Stimulated activated CD4-positive, alpha-beta T cell treated with anti-CD3 and anti-CD28 coated beads, Interleukin-2, amount 100 ng/mL, for 4 hours (primary cell): ENCODE data around the gene WLS.

Experiments
- DNase-seq: peaks from one replicate; pipeline ENCODE4 v3.0.0-alpha.2; 2020; ENCODE audit warnings: low read depth

The WLS gene

DNA sequence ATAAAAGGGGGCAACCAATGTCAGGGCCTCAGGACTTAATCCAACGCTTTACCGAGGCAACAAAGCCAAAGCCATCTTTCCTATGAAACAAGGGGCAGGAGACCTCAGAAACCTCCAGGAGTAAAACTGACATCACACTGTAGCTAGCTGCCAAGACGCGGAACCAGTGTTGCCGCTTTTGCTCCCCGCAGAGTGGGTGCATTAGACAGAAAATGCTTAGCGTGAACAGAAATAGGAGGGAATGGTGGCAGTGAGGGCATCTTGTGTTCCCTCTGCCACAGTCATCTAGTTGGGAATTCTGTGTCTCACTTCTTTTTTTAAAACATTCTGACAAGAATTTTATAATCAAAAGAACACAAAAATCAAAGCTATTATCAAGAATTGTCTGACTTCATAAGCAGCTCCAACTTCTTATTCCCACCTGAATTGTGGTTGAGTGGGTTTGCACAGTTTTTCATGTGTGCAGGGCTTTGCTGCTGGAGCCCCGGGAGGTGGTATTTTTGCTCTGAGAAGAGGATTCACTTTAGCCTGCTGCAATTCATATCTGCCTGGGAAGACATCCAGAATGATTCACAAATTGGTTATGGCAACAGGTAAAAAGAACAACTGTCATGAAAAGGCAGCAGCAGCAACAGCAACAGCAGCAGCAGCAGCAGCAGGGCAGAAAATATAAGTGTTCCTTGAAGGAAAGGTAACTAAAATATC lies 99.7 kb downstream of the WLS start:
- DNase-seq, result no peak

DNA sequence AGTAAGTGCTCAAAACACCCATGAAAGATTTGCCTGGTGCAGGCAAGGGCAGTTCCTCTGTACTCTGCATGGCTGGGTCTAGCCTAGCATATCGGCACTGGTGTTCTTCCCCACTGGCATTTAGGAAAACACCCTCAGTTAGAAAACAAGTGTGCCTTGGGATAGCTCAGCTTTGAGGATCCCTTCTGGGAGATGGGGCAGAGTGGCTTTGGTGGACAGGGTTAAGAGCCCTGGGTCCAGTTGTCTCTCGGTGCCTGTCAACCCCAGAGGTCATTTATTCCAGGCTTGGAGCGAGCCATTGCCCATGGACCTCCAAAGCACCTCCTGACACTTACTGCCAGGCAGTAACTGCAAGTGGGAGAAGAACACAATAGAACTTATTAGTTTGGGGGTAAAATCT lies 101.1 kb downstream of the WLS start:
- DNase-seq, result no peak

DNA sequence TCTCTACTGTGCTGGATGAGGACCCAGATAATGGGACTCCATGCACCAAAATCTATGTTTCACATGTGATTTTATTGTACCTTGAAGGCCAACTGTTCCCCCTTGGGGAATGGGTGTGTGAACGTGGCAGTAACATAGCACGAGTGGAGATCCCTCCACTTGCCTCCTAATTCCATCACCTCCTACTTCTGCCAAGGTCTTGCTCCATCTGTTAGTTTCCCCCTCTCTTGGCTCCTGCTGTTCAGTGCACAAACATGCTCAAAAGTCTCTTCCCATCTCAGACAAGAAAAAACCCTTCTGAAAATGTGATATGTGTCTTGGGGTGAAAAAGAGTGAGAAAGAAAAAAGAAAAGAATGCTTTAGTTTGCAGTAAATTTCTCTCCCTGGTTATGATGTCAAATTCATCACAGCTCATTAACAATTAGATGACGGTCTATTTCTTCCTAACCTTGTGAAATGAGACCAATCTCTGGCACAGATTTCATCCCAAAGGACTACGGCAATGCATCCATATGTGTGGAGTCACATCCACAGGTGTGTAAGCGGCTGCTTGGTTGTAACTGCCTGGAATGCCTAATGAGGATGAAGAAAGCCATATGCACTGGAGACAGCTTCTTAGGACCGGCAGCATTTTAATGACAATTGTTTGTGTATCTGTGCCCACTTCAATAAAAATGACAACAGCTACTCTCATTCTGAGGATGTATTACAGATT lies 102.6 kb downstream of the WLS start:
- no peak for DNase-seq

DNA sequence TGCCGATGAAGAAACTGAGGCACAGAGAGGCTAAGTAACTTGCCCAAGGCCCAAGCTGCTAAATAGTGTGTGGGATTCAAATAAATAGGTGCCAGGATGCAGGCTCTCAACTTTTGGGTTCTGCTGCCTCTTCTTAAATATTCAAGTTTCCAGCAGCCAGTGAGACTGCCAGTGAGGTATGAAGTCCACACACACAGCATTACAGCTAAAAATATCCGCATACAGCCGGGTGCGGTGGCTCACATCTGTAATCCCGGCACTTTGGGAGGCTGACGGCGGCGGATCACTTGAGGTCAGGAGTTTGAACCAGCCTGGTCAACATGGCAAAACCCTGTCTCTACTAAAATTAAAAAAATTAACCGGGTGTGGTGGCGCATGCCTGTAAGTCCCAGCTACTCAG lies 103.5 kb downstream of the WLS start:
- DNase-seq, result no peak

DNA sequence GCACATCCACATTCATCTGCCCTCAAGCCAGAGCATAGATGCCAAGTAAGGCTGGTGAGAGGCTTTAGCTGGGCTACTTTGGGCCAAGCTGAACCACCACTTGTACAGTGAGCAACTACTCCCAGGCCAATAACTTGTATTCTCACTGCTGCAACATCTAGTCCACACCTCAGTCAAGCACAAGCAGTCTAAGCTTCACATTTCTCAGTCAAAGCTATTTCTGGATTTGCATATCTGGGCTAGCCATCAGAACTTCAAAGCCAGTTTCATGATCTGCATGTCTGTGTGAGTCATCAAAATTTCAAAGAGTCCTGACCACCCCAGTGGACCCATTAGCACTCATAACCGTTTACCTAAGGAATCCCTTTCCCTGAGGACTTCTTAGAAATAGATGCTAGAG lies 104.2 kb downstream of the WLS start:
- DNase-seq, result no peak

DNA sequence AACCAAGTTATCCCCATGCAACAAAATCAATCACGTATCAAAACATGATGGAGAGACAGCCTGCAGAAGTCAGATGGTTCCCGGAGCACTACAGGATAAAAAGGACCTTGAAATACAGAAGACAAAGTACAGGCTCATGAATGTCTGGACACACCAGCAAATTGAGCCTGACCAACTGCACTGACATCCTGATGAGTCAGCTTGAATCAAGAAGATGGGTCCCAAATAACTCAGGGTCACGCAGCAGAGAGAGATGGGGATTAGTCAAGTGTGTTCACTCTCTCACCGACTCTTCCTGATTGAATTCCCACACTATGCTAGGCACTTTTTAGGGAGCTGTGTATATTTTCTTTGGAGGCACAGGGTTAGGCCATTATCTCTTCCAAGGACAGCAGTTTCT lies 110.8 kb downstream of the WLS start:
- DNase-seq, result no peak

DNA sequence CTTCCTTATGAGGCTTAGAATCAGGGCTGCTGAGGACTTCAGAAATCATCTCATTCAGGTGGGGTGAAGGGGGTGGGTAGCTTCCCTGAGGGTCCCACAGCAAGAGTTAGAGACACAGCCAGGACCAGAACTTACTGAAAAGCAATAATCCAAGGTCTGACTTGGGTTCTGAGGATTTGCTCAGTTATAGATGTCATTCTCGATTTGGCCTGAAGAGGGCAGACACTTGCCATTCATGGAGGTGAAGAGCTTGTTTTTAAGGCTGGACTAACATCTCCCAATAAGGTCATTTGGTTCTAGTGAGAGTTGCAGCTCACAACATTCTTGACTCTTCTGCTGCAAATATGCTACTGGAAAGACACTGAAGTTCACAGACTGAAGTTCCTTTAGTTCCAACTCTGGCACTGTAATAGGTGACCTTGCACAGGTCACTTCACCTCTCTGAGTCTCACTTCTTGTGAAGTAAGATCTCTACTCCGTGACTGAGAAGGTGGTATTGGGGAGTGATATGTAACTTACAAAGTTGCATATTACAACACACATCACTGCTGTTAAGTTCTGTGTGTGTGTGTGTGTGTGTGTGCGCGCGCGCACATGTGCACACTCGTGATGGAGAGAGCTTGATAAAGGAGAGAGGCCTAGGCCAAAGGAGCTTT lies 112.1 kb downstream of the WLS start:
- DNase-seq, result no peak

DNA sequence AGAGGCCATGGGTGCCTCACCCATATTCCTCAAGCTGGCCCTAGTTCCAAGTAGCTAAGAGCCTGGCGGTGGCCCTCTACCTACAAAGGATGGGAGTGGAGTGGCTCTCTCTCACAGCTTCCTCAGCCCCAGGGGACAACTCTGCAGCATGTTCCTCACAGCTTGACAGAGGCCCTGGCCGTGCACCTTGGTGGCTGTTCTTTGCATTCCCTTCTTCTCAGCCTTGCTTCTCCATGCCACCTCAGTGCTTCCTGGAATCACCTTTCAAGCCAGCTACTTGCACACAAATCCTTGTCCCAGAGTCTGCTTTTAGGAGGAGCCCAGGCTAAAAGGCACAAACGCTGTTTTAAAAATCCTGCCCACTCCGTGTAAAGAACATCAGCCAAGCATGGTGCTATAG lies 112.9 kb downstream of the WLS start:
- DNase-seq, result no peak

DNA sequence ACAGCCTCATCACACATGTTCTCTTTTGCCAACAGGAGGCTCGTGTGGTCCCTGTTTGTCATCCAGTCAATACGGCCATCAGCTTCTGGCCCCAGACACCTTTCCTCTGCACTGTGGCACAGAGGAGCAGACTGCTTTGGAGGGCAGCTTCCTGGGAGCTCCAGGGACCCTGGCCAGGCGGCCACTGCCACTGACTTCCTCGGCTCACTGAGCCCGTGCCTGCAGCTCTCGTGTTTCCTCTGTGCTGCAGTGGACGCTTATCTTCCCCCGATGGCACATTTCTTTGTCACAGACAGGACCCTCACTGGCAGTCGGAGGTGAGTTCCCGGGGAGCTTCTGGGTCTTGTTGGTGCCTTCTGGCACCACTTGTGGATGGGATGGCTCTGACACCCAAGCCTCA lies 114.9 kb downstream of the WLS start:
- DNase-seq, result no peak

DNA sequence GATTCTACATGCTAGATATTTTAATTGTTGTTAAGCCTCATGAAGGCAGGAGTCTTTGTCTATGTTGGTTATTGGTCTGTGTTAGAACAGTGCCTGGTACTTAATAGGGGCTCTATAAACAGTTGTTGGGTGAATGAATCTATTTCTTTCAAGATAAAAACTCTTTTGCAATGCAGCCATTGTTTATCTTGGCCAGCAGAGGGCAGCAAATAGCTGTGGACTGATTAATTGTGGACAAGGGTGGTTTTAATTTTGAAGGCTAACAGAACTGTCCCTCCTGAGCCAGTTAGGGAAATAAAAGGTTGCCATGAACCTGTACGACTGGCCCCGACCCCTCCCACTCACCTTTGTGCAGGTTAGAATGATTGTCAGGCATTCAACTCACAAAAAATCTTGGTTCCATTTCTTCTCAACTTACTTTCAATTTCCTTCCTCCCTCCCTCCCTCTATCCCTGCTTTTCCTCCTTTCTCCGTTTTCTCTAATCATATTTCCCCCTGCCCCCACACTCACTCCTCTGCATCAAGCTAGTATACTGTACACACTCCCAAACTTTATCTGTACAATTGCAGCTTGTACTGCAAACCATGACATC lies 115.6 kb downstream of the WLS start:
- DNase-seq, result peak; percentile 16

DNA sequence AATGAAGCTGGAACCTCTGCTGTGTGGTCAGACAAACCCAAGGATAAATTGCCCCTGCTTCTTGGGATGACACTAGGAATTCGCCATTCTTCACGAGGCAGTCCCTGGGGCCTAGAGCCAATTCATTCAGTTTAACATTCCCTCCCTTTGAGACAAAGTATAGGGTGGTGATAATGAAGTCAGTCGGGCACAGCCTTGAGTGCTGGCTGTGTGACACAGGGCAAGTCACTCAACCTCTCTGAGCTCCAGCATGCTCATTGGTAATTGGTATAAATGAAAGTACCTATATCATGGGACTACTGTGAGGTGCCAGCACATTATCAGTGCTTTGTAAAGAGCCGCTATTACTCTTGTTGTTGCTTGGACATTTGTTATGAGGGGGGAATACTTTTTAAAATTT lies 117.0 kb downstream of the WLS start:
- DNase-seq, result no peak

DNA sequence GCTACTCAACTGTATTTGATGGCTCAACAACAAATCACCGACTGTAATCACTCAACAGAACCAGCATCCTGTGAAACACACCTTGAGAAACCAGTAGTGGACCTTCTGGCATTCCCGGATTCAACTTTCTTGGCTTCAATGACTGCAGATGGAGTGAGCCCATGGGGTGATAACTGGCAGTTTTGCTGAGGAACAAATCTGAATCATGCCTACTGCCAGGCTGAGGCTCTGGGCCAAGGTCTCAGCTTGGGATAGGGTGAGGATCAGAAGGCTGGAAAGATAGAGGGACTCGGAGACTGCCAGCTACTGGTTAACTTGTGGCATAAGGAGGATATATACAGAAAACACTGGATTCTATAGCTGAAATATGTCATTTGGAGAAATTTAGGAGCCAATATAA lies 118.4 kb downstream of the WLS start:
- no peak for DNase-seq

DNA sequence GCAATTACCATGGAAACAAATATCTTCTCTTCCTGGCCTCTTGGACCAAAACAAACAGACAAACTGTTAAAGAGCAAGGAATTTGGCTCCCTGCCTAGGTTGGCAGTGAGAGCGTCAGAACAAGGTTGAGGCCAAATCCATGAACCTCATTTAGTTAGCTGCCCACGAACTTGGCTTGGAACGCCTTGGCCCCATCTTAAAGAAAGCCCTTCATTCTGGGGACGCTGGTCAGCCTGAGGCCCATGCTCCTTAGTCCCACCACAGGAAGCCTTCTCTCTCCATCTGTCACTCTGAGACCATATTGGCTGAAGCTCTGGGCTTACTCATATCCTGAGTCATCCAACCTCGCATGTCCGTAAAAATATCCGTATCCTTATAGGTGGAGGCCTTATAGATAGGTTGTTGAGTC lies 119.5 kb downstream of the WLS start:
- DNase-seq, result no peak

DNA sequence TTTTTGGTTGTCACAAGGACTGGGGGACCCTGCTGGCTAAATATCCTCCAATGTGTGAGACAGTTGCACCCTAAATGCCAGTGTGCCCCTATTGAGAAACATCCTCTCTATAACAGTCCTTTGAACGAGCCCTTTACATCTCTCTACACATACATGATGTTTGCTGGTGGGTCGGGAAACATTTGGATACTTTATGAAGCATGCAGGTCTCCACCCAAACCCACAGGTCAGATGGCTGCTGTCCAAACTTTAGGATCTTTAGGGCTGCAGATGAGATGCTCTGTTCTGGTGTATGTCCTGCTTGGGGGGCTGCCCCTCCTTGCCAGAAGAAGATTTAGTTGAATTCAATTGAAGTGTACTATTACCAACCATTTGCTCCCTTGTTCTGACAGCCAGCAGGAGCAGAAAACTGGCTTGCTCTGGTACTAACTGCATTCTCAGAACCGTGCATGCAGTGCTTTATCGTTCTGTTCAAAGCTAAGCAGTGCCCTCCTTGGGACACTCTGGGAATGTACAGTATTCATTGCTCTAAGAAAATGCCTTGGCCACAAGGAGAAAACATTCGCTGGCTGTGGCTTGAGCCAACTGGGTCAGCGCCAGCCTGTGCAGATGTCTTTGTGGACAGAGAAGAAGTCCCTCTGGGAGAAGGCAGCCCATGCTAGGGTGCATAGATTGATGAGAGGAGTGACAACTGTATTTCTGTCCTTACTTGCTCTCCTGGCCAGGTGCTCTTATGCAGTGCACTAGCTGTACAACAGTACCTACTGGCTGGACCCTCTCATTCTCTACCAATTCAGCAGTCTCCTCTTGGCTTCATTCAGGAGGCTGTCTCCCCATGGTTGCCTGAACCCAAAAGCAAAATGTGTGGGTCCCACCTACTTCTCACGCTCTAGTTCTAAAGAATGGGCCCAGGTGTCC lies 120.5 kb downstream of the WLS start:
- DNase-seq, result no peak

DNA sequence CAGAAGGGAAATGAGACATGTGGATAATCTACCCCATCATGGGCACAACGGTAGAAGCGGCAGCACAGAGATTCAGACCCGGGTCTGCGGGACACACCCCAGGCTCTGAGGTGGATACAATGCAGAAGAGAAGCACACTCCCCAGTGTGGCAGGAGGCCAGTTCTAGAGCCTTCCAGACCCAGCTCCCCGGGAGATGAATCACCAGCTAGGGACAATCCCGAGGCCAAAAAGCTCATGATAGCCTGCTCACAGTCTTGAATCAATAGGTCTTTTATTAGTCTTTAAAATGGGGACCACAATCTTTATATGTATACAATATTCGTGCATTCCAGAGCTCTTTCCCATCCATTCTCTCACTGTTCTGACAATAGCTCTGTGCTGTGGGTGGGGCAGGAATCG lies 124.6 kb downstream of the WLS start:
- no peak for DNase-seq

DNA sequence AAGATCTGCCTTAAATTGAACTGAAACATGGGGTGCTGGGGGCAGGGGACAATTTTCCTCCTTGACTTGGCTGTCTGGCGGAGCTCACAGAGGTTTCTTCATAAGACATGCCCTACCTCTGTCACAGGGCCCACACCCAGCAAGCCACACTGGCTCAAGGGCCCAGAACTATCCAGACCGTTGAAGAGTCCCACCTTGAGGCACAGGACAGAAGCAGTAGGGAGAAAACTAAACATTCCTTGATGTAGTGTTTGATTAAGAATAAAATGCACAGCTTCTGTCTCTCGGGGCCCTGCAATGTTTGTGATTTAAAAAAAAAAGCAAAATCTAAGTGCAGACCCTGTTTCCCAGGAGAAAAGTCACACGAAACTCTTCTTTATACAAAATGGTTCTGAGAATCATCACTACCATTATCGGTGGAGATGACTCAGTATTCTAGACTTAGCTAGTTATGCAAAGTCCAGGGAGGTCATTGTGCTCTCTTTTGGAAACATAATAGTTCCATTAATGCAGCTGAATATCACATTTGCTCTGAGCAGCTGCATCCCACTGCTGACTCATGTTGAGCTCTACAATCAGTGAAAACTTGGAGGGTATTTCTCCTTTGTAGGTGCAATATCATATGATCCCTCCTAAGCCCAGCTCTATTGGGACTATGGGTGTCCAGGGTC lies 128.3 kb downstream of the WLS start:
- DNase-seq, result no peak

DNA sequence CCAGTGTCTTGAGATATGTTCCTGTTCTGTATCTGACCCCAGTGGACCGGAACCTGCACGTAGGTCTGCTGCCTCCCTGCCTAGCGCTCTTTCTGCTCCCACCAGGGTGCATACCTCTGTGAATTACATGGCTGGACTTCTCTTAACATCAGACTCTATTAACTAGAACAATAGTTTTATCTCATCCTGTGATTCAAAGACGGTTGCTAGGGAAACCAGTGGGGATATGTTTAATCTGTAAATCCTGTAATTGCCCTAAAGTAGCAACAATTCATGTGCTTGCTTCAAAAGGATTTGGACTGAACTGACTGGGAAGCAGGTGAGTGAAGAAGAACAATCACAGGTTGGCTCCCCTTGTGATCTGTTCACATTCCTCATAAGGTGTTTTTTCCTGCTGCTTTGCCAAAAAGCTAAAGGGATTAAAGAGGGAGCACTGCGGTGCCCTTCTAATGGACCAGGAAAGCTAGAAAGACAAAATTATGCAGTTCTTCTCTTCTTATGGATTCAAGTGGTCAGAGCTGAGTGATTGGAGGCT lies 129.2 kb downstream of the WLS start:
- DNase-seq, result no peak

DNA sequence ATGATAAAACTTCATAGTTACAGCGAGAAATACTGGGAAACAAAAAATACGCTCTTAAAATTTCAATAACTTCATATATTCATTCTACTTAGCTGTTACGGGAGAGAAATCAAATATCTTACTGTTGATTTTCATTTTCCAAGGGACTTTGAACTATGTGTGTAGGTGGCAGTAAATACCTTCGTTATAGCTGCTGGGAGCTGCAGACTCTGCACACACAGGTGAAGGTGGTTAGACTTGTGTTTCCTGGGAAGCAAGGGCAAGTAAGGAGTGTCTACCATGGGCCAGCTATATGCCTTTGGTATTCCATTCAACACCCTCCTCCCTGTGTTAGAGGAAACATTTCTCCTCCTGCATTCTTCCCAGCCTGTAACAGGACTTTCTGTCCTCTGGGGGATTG lies 130.5 kb downstream of the WLS start:
- DNase-seq, result no peak

DNA sequence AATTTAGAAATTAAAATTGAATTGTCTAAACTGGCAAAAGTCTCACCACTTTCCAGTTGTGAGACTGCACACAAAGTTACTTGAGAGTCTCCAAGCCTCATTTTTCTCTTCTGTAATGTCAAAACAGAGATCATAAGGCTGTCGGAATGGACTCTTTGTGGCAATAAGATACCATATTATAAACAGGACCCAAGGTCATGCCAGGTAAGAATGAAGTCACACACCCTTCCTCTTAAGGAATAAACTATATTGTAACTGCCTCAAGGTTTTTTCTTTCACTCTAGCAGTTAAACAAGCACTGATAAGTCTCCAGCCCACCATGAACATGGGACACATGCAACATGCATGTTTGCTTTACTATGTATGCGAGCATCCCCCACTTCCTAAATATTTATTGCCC lies 131.8 kb downstream of the WLS start:
- no peak for DNase-seq

DNA sequence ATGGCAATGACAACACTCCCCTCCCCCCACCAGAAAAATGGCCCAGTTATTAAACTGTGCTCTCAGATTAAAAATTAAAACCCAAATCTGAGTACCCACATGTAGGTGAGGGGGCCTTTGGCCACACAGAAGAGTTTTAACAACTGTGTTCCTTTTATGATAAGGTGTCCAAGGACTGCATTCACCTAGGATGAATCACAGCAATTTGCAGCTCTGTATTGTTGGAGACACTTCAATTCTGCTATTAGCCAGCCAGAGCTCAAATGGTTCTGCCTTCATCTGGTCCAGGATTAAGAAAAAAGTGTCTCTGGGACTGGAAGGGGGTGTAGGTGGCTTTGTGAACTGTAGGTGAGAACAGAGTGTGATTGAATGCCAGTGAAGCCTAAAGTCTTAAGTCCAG lies 138.6 kb downstream of the WLS start:
- DNase-seq, result no peak

DNA sequence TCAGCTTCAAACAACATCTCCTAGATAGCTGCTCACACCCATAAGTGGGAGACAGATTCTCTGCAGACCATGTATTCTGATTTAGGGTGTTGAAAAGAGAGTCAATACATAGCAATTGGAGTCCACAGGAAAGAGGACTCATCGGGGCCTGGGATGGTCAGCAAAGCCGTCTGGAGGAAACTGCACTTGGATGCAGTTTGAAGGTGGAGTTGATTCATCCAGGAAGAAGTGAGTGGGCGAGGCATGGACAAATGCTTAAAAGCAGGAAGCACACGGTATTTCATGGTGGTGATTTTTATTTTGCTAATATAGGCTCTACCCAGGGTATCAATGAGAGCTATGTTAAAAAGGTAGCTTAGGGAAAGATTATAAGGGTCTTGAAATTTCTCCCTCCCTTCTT lies 145.1 kb downstream of the WLS start:
- DNase-seq, result no peak
